Lower lobe of right lung (tissue), 2 donors: ENCODE measurements around the gene CTNND2. TPM values are rescaled to one million over a fixed set of nuclear protein-coding genes. Genes with fewer than 3 reads are reported as not detected.
"Not testable (repeated sequence)": the region's sequence is repeated elsewhere in the genome, so short reads cannot be mapped to it uniquely, and the experiment has no call there.

ENCODE experiments used
- ATAC-seq, 2 donors: fragments of 200-7000 bp; cut with Tn5 transposase; one replicate each; pipeline ENCODE4 v1.9.1; 2020 to 2022; ENCODE audit warnings: mild to moderate bottlenecking in 2 of 2, moderate library complexity in 2 of 2
- DNase-seq: peaks from one replicate; pipeline ENCODE4 v3.0.0-alpha.2; 2020
- H3K27ac ChIP-seq: fragments of 200-600 bp; one replicate; pipeline ENCODE4 v1.8.0; 2022
- H3K27me3 ChIP-seq: fragments of 200-600 bp; one replicate; pipeline ENCODE4 v1.8.0; 2022; ENCODE audit warnings: low read depth
- H3K36me3 ChIP-seq: fragments of 200-600 bp; one replicate; pipeline ENCODE4 v1.8.0; 2022; ENCODE audit warnings: mild to moderate bottlenecking
- H3K4me1 ChIP-seq: fragments of 200-600 bp; one replicate; pipeline ENCODE4 v1.8.0; 2022
- H3K4me3 ChIP-seq: fragments of 200-600 bp; one replicate; pipeline ENCODE4 v1.8.0; 2022; ENCODE audit warnings: mild to moderate bottlenecking
- H3K9me3 ChIP-seq: fragments of 200-600 bp; one replicate; pipeline ENCODE4 v1.8.0; 2022
- CTCF ChIP-seq: fragments of 200-600 bp; IDR thresholded peaks from one replicate; pipeline ENCODE4 v1.8.0; 2022; ENCODE audit warnings: antibody characterized with exemption, mild to moderate bottlenecking
- intact Hi-C: fragments of 100-400 bp; cut with DNase I; formaldehyde crosslinking; loops from one replicate; pipeline ENCODE4 v1.11.0; 2022
- total RNA-seq: library from RNA; stranded (reverse); fragmentation: NEBNext Ultra II Directional; extraction: Animal tissue kit (Norgen Biotek cat#: 25700); gene quantifications from one replicate; pipeline ENCODE4 v1.2.1, GENCODE V29; 2021
- donor health status: DM: no; HTN: yes; CAD: no; lungs with severe emphysema.

CTNND2 gene
- total RNA-seq, 1 donor from 2014 or later = 6.0 TPM

DNA sequence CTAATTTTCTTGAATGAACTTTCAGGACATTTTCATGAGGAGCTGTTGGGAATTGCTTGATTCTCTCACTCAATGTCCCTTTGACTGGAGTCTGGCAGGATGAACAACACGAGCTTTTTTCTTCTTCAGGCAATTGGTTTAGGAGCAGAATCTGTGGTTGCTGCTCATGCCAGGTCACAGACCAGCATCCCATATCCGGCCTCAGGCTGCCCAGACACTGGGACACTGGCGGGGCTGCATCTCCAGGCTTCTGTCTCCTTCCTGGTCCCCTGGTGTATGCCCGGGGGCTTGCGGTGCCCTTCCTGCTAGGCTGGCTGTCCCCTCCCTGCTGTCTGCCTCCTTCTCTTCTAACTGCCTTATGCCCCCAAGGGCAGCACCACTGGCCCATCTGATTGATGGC lies 831.7 kb downstream of the CTNND2 start:
- Histone ChIP-seq H3K4me3 (no peak overlapping the region), H3K9me3 (no peaks in the 10 kb centered on the region), H3K27ac (no peak overlapping the region), H3K27me3 (peaks cover 2% of the 10 kb centered on the region), H3K4me1 (no peaks in the 10 kb centered on the region), H3K36me3 (no peaks in the 10 kb centered on the region)
- no peak for TF ChIP-seq CTCF
- DNase-seq = no peak
- no peak for ATAC-seq
- intact Hi-C loops = no loop called here

DNA sequence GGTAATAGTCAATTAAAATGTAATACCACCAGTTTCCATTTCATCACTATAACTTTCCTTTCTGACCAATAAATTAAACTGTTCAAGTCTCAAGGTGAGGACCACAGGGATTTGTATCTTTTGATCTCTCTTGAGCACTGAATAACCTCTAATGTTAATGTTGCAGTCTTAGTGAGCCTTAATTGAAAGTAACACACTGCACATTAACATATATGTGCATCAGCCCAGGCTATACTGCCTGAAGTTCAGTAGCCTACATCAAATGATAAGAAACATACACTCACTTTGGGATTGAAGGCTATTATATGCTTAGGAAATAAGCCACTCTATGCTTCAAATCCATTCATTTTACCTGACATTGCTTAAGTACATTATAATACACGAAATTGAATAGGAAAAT lies 832.2 kb downstream of the CTNND2 start:
- Histone ChIP-seq H3K27me3 (no peaks in the 10 kb centered on the region), H3K36me3 (no peaks in the 10 kb centered on the region), H3K4me3 (no peak overlapping the region), H3K9me3 (no peaks in the 10 kb centered on the region), H3K27ac (no peak overlapping the region), H3K4me1 (no peaks in the 10 kb centered on the region)
- ATAC-seq (no peak), DNase-seq (no peak)
- intact Hi-C loops = no loop called here
- TF ChIP-seq CTCF = no peak

GRCh38 chr5:11069041-11069440 lies 835.2 kb downstream of the CTNND2 start:
- ATAC-seq (no peak), DNase-seq (no peak)
- H3K9me3 ChIP-seq = no peaks in the 10 kb centered on the region
- H3K4me3 ChIP-seq = no peak overlapping the region
- no peak overlapping the region for H3K27ac ChIP-seq
- no peak for TF ChIP-seq CTCF
- intact Hi-C loops = no loop called here
- H3K27me3 ChIP-seq = no peaks in the 10 kb centered on the region
- H3K4me1 ChIP-seq = no peaks in the 10 kb centered on the region
- H3K36me3 ChIP-seq = no peaks in the 10 kb centered on the region

GRCh38 chr5:11065723-11066122 lies 838.5 kb downstream of the CTNND2 start:
- H3K27ac ChIP-seq, H3K4me1 ChIP-seq, DNase-seq, intact Hi-C loops, H3K4me3 ChIP-seq, ATAC-seq, H3K36me3 ChIP-seq, H3K9me3 ChIP-seq, H3K27me3 ChIP-seq: not testable (repeated sequence)

DNA sequence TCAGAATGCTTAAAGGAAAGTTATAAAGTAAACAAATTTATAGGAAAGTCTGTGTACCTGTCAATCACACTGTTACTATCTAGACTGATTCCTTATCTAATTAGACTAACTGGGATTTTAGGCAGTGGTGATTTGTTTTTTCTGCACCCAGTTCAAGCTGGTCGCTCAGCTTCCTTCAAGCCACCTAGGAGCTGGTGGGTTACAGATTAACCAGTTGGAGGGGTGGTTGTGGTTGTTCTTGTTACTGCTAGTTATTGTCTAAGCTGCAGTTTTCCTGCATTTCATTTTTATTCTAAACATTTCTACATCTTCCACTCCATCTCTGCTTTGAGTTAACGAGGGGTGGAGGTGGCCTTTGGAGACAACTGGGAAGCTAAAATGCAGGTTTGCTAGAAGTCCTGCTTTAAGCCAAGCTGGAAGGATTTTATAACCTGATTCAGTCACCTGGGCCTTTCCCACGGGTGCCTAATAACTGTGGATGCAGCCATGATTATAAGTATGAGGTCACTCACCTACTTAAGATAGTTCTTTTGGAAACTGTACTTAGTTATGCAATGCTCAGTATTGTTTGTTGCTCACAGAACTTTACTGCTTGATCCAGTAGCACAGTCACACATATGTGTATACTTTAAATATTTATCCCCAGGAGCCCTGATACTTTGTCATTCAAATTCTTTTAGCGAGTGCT lies 839.3 kb downstream of the CTNND2 start:
- TF ChIP-seq CTCF = no peak

GRCh38 chr5:11062397-11062796 lies 841.8 kb downstream of the CTNND2 start:
- H3K4me1 ChIP-seq = no peaks in the 10 kb centered on the region
- H3K4me3 ChIP-seq = no peak overlapping the region
- ATAC-seq (no peak), DNase-seq (no peak)
- no peaks in the 10 kb centered on the region for H3K9me3 ChIP-seq
- no peak overlapping the region for H3K27ac ChIP-seq
- no peak for TF ChIP-seq CTCF
- H3K27me3 ChIP-seq = peaks cover 3% of the 10 kb centered on the region
- H3K36me3 ChIP-seq = no peaks in the 10 kb centered on the region
- intact Hi-C loops = no loop called here

More for the DNA sequence above, 839.3 kb downstream of the CTNND2 start:
- Histone ChIP-seq H3K4me1 (no peaks in the 10 kb centered on the region), H3K27ac (no peak overlapping the region), H3K27me3 (peaks cover 3% of the 10 kb centered on the region), H3K36me3 (no peaks in the 10 kb centered on the region), H3K4me3 (no peak overlapping the region), H3K9me3 (no peaks in the 10 kb centered on the region)
- ATAC-seq = no peak
- intact Hi-C loops = no loop called here
- no peak for DNase-seq
